Measurements from ENCODE around the gene CLASP1. TPM values are rescaled to one million over a fixed set of nuclear protein-coding genes. Genes with fewer than 3 reads are reported as not detected.

The CLASP1 gene
- total and polyA plus RNA-seq, 2 donors (not counting 3 experiments of a cell fraction or from before 2014, with no cell fraction given): 10.0 to 57.9 TPM

DNA sequence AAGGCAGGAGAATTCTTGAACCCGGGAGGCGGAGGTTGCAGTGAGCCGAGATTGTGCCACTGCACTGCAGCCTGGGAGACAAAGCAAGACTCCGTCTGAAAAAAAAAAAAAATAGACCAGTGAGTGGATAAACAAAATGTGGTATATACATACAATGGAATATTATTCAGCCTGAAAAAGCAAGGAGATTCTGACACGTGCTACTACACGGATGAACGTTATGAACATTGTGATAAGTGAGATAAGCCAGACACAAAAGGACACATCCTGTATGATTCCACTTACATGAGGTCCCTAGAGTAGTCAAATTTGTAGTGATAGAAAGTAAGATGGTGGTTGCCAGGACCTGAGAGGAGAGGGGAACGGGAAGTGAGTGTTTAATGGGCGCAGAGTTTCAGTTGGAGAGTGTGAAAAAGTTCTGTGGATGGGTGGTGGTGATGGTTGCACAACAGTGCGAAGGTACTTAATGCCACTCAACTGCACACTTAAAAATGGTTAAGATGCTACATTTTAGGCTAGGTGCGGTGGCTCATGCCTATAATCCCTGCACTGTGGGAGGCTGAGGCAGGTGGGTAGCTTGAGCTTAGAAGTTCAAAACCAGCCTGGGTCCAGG, 49.2 kb upstream of the CLASP1 start:
- FAIRE-seq (no peak), DNase-seq (ENCODE audit: low read depth, low spot score) (no peak)
- TF ChIP-seq, protein P1, sequence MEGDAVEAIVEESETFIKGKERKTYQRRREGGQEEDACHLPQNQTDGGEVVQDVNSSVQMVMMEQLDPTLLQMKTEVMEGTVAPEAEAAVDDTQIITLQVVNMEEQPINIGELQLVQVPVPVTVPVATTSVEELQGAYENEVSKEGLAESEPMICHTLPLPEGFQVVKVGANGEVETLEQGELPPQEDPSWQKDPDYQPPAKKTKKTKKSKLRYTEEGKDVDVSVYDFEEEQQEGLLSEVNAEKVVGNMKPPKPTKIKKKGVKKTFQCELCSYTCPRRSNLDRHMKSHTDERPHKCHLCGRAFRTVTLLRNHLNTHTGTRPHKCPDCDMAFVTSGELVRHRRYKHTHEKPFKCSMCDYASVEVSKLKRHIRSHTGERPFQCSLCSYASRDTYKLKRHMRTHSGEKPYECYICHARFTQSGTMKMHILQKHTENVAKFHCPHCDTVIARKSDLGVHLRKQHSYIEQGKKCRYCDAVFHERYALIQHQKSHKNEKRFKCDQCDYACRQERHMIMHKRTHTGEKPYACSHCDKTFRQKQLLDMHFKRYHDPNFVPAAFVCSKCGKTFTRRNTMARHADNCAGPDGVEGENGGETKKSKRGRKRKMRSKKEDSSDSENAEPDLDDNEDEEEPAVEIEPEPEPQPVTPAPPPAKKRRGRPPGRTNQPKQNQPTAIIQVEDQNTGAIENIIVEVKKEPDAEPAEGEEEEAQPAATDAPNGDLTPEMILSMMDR (IDR thresholded peaks at IDR 0.05; ENCODE audit: extremely low read depth in 1 of 2, insufficient read depth in 1 of 2, low read depth in 1 of 2, low read length in 2 of 2): no peak
- TF ChIP-seq, protein P2, sequence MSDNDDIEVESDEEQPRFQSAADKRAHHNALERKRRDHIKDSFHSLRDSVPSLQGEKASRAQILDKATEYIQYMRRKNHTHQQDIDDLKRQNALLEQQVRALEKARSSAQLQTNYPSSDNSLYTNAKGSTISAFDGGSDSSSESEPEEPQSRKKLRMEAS (IDR thresholded peaks at IDR 0.05; ENCODE audit: insufficient read depth, insufficient read length): no peak
- TF ChIP-seq GATA2 (IDR thresholded peaks at IDR 0.05; ENCODE audit: insufficient read depth, insufficient read length, low read depth, low read length): no peak
- no peak for TF ChIP-seq POLR2AphosphoS5 (IDR thresholded peaks at IDR 0.05; ENCODE audit: insufficient read depth, low read depth, low read length)
- no peak for TF ChIP-seq MYC (IDR thresholded peaks at IDR 0.05; ENCODE audit: low read depth, low read length)
- no peak for TF ChIP-seq JUN (IDR thresholded peaks at IDR 0.05; ENCODE audit: borderline replicate concordance, insufficient read depth, insufficient read length, low read depth)
- TF ChIP-seq EZH2 (IDR thresholded peaks at IDR 0.05; ENCODE audit: borderline replicate concordance, low read depth, low read length, severe bottlenecking): no peak
- TF ChIP-seq FOS (IDR thresholded peaks at IDR 0.05; ENCODE audit: borderline replicate concordance, insufficient read depth, low read length): no peak
- TF ChIP-seq POLR2A (IDR thresholded peaks at IDR 0.05; ENCODE audit: low read depth, low read length): no peak
- Histone ChIP-seq H2AFZ (ENCODE audit: low read depth, low read length) (no peak overlapping the region), H3K4me1 (ENCODE audit: control insufficient read depth, extremely low read depth, insufficient read depth, low read length) (peaks cover 21% of the 10 kb centered on the region), H3K9me1 (replicated peaks; ENCODE audit: control insufficient read depth, extremely low read depth, insufficient read depth, low read length) (no peaks in the 10 kb centered on the region), H3K4me3 (replicated peaks in 1 of 3; ENCODE audit: insufficient read depth in 1 of 3, low read depth in 1 of 3, low read length in 3 of 3) (no peak overlapping the region), H3K9me3 (replicated peaks; ENCODE audit: control insufficient read depth, insufficient read depth, low read length) (no peaks in the 10 kb centered on the region), H4K20me1 (replicated peaks; ENCODE audit: control insufficient read depth, extremely low read depth, insufficient read depth, low read length) (no peaks in the 10 kb centered on the region), H3K36me3 (ENCODE audit: control insufficient read depth in 2 of 2, extremely low read depth in 1 of 2, insufficient read depth in 2 of 2, low read length in 2 of 2) (no peaks in the 10 kb centered on the region), H3K27ac (ENCODE audit: insufficient read depth, low read depth, low read length) (no peak overlapping the region), H3K27me3 (ENCODE audit: control insufficient read depth in 2 of 2, insufficient read depth in 2 of 2, low read length in 2 of 2) (no peaks in the 10 kb centered on the region), H3K9ac (replicated peaks; ENCODE audit: extremely low read depth, insufficient read depth, low read length) (no peak overlapping the region), H3K4me2 (ENCODE audit: insufficient read depth, low read length) (no peak overlapping the region), H3K79me2 (ENCODE audit: control insufficient read depth, insufficient read depth, low read length) (no peaks in the 10 kb centered on the region)
- ChIA-PET POLR2A (interaction anchor here (1.5 kb wide), 1 partner anchor 168 kb away, joined by 8 read pairs; the partner anchor contains the start of gene RNU4ATAC), CTCF (interaction anchor here (1.2 to 1.4 kb wide), 2 partner anchors 9 to 20 kb away, joined by 3 to 5 read pairs; no protein-coding TSS in a partner anchor)
- dilution Hi-C loops (cut with MboI; ENCODE audit: extremely low pct_ligation_motif_present, low sequenced_read_pairs) (no loop called here), intact Hi-C loops (cut with micrococcal nuclease) (no loop called here)
- BruUV-seq (replicated peaks): no TSS peak

Measured in endothelial cell of umbilical vein (primary cell).